GM21723 (cell line): Measurements from ENCODE around the gene NDOR1.

ENCODE experiments used
- ATAC-seq: cut with Tn5 transposase; IDR thresholded peaks from one replicate; pipeline ENCODE4 v1.9.1; 2021; ENCODE audit warnings: mild to moderate bottlenecking, moderate library complexity; ENCODE audit not compliant: unreplicated experiment

The NDOR1 gene

DNA sequence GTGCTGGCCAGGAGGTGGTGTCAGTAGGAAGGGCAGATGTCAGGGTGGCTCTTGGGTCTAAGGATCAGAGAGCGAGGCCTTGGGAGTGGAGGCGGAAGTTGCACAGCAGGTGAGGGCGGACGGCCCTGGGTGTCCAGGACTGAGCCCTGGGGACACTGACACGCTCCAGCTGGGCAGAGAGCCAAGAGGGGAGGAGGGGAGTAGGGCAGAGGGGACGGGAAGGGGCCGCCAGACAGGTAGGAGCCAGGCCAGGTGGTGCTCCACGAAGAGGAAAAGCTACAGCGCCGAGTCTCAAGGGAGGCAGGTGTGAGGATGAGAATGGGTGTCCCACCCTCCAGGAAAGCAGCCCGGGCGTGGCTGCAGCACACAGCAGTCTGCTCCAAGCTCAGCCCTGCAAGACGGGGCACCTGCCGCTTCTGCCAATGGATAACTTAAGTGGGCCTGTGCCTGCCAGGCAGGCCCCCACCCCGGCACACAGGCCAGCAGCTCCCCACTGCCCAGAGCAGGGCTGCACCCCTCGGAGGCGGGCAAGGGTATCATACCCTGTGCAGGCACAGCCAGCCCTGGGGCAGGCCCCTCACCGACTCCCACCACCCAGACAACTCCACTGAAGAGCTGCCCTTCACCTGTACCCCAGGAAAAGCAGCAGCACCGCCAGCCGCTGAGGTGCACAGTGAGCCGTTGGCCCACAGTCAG lies 9.8 kb upstream of the NDOR1 start:
- ATAC-seq: no peak

DNA sequence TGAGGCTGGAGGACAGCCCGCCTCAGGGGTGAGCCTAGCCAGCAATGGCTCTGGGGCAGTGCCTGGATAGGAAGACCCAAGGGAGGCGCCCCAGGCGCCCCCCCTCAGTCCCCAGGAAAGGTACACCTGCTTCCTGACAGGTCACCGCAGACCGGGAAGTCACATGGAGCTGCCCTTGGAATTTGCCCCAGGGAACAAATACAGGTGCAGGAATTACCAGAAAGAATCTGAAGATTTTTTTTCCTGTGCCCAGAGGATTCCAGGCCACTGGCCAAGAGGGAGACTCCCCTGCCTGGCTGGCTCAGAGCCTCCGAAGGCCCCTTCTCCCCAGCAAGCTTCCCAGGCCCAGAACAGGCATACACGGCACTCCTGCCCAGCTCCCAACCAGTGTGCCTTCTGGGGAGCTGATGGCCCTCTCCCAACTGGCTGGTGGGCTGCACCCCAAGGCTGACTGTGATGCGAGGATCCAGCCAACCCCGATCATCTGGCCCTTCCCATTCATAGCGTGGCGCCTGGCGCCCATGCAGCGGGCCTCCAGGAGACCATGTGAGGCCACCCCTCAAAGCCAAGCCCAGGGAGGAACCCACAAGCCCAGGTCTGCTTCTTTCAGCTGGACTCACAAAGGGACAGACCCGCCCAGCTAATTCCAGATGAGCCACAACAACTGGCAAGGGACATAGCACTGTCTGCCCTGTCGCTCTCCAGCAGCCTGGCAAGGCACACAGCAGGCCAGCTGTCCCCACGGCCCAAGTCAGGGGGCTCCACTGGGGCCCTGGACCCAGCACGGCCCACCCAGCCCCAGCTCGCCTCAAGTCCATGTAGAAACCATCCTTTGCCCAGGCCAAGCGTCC lies 7.2 kb upstream of the NDOR1 start:
- ATAC-seq: no peak

DNA sequence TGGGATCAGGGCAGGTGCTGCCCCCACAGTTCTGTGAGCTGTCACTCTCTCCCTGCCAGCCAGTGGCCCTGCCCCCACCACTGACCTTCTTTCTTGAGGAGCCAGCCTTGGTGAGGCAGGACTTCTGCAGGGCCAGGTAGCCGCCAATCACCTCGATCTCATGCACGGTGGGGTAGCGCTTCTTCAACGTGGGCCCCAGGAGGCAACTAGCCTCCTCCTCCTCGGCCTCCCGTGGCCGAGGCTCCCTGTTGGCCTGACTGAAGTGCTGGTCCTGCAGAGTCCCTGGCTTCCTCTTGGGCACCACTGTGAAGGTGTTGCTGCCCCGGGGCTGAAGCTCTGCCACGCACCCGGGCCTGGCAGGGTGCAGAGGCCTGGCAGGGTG lies 6.6 kb upstream of the NDOR1 start:
- no peak for ATAC-seq

DNA sequence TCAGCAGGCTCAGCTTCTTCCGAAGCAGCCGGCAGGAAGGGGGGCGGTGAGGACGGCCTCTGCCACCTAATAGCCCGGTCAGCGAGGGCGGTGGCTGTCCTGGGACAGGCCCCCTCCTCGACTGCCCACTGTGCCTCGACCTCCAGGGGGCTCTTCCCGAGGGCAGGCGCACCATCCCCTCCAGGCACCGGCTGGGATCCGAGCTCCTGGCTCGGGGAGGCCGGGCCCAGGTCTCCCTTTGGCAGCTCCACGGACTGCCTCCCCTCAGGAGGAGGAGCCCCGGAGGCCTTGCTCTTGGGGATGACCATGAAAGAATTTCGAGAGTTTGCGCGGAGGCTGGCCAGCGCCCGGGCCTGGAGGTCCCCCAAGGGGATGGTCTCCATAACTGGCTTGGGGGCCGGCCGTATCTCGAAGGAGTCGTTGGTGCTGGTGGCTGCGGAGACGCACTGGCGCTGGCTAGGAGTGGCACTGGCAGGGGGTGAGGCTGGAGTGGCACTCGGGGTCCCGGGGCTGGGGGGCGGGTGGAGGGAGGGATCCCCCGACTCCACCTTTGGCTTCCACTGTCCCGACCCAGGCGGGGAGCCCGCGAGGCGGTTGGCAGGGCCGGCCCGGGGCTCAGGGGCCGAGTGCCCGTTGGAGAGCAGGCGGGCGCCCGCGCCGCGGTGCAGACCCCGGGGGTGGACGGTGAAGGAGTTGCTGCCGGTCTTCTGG lies 5.9 kb upstream of the NDOR1 start:
- no peak for ATAC-seq

DNA sequence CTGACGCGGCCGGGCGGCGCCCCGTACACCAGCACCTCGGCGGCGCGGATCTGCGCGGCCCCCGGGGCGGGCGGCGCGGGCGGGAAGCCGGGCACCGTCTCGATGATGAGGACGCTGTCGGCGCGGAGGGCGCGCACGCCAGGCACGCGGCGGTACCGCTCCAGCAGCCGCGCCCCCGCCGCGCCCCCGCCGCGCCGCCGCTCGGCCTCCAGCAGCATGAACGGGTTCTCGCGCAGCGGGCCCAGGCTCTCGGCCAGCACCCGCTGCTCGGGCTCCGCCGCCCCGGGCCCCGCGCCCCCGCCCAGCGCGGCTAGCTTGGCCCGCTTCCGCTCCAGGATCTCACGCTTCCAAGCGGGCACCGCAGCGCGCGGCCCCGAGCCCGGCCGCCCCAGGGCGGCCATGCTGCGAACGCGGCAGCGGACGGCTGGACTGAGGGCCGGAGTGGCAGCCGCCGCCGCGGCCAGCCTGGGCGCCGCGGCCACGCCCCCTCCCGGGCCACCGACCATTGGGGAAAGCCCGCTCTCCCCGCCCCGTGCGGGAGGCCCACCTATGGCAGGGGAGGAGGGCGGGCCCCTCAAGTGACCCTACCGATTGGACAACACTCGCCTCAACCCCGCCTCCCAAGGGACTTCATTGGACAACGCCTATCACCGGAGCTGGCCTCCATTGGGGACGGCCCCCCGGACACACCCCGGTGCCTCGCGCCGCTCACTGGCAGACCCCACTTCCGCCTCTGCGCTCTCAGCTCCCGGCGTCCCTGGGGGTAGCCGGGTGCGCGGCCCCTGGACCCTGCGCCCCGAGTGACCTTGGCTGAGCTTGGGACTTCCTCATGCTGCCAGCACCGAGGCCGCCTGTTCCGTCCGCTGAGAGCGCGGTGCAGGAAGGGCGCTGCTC lies 4.9 kb upstream of the NDOR1 start, which contains the start of gene TPRN:
TSS of gene TPRN (minus strand) at position 431 of the 894 bp plus-strand sequence. CDS start at position 401, 30 bp downstream.
- ATAC-seq: peak; percentile 82

DNA sequence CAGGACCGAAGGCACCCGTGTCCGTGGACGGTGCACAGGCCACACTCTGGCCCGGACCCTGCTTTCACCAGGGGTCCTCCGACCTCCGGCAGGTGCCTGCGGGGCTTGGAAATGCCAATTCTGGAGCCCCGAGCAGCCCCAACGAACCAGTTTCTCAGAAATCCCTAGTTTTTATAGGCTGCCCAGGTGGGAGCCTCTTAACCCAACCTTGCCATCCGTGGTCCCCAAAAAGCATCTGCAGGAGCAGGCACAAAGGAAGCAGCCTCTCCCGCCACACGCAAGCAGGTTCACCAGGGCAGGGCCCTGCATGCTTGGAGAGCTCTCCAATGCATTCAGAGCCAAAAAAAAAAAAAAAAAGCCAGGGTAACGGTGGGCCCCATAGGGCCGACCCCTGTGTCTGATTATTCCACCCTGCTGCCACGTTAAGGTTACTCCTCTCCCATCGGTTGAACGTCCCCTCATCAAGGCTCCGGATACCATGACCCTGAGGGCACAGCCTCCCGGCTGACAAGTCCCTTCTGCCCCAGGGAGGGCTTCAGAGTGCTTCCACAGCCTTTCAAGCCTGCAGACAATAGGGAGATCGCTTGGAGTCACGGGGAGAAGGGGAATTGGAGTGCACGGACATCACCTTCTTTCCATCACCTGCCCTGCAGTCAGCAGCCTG lies 4.2 kb upstream of the NDOR1 start:
- no peak for ATAC-seq

DNA sequence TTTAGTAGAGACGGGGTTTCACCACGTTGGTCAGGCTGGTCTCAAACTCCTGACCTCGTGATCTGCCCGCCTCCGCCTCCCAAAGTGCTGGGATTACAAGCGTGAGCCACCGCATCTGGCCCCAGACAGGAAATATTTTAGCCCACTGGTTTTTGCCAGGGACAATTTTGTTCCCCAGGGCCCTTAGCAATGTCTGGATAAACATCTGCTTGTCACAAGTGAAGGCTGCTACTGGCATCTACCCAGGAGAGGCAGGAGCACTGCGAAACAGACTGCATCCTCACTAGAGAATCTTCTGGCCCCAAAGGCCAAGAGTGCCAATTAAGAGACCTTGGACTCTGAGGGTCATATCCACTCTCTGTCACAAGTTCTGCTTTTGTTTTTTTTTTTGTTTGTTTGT lies 2.5 kb upstream of the NDOR1 start:
- no peak for ATAC-seq

DNA sequence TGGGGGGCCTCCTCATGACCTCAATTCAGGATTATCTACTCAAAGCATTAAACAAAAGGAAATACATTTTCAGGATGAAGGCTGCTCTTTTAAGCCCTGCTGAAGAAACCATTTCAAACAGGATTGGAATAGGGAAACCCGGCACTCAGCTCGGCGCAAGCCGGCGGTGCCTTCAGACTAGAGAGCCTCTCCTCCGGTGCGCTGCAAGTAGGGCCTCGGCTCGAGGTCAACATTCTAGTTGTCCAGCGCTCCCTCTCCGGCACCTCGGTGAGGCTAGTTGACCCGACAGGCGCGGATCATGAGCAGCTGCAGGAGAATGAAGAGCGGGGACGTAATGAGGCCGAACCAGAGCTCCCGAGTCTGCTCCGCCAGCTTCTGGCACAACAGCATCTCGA lies 772 bp upstream of the NDOR1 start:
- no peak for ATAC-seq

DNA sequence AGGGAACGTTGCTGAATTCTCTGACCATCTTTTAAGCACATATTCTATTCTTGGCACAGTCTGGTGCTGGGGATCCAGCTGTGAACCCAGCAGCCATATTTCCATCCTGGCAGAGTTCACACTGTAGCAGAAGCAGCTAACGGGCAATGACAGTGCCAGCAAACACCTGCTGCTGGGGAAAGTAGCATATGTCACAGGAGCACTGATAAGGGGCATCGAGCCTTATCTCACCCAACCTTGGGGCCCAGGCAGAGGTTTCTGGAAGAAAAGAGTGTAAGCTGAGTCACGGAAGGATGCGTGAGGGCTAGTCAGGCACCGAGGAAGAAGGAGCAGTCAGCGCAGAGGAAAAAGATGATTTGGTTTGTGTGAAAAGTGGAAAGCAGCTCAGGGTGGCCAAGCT lies 1.1 kb downstream of the NDOR1 start:
- ATAC-seq: no peak

DNA sequence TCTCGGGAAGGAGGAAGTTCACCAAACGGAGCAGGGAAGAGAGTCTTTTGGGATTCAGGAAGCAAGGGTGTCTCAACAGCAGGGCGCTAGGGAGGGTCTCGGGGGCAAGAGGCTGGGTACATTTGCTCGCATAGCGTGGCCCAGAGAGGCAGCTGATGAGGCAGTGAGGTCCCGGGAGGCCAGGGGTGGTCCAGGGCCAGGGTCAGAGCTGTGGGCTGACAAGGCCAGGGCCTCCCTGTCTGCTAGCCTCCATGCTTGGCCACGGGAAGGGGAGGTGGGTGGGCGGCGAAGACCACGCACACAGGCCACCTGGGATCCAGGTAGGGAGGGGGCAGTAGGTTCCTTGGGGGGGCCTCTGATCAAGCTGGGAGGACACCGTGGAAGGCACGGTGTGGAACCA lies 6.0 kb downstream of the NDOR1 start:
- no peak for ATAC-seq

DNA sequence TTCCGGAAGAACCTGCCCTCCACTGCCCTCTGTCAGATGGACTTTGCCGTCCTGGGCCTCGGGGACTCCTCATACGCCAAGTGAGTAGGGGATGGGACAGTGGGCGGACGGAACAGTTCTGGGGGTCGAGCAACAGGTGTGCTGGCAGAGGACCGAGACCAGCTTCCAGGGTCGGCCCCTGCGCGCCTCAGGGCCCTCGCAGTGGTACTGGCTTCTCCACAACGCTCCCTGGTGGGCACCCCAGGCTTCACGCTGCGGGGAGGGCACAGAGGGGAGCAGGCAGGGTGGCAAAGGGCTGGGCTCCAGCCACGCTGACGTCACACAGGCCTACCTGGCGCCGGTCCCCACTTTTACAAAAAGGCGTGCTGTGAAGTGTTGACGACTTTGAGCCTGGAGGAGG lies 7.0 kb downstream of the NDOR1 start:
- no peak for ATAC-seq

DNA sequence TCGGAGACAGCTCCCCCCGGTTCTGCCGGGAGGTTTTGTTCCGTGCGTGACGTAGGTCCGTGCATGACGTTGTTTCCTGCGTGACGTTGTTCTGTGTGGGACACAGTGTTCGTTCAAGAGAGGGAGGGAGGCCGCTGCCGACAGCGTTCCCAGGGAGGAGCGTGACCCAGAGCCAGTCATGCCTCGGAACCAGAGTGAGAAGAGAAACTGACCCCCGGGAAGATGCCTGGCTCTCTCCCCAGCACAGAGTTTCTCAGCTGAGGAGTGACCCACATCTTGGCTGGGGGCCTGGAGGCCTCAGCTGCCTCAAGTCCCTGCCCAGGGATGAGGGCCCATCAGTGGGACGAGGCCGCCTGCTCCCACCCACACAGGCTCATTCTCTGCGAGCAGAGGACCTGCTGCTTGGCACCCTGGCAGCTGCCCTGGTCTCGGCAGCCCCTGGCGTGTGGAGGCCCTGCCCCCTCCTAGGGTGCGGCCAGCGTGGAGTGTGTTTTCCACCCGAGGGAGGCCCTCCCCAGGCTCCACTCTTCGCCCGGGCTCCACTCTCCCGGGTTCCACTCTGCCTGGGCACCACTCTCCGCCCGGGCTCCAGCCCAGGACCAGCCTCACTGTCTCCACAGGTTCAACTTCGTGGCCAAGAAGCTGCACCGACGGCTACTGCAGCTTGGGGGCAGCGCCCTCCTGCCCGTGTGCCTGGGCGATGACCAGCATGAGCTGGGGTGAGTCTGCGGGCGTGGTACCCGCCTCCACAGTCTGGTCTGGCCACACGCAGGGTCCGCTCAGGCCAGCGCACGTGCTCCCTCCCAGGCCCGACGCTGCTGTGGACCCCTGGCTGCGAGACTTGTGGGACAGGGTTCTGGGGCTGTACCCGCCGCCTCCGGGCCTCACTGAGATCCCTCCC lies 7.9 kb downstream of the NDOR1 start:
- no peak for ATAC-seq

DNA sequence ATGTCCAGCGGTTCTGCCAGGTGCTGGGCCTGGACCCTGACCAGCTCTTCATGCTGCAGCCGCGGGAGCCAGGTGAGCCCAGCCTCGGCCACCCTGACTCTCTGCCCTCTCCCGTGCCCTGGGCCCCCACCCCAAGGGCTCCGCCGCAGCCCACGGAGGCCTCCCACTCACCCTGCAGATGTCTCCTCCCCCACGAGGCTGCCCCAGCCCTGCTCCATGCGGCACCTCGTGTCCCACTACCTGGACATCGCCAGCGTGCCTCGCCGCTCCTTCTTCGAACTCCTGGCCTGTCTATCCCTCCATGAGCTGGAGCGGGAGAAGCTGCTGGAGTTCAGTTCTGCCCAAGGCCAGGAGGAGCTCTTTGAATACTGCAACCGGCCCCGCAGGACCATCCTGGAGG lies 9.1 kb downstream of the NDOR1 start:
- no peak for ATAC-seq

DNA sequence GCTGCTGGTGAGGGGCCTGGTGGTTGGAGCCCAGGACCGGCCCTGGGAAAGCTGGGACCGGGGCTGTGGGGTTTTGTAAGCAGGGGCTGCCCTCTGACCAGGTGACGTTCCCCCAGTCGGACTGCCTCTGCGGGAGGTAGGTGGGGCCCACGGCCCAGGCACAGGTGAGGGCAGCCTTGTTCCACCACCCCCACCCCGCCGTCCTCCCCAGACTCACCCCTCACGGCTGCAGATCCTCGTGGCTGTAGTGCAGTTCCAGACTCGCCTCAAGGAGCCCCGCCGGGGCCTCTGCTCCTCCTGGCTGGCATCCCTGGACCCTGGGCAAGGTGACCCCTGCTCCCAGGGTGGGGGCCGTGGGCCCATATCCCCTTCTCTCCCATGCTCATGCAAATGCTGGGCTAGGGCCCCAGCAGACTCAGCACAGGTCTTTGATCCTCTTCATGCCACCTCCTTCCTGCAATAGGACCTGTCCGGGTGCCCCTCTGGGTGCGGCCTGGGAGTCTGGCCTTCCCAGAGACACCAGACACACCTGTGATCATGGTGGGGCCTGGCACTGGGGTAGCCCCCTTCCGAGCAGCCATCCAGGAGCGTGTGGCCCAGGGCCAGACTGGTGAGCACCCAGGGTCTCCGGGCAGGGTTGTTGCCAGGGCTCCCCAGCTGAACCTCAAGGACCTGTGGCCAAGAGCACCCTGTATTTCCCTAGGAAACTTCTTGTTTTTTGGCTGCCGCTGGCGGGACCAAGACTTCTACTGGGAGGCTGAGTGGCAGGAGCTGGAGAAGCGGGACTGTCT lies 9.9 kb downstream of the NDOR1 start:
- no peak for ATAC-seq

DNA sequence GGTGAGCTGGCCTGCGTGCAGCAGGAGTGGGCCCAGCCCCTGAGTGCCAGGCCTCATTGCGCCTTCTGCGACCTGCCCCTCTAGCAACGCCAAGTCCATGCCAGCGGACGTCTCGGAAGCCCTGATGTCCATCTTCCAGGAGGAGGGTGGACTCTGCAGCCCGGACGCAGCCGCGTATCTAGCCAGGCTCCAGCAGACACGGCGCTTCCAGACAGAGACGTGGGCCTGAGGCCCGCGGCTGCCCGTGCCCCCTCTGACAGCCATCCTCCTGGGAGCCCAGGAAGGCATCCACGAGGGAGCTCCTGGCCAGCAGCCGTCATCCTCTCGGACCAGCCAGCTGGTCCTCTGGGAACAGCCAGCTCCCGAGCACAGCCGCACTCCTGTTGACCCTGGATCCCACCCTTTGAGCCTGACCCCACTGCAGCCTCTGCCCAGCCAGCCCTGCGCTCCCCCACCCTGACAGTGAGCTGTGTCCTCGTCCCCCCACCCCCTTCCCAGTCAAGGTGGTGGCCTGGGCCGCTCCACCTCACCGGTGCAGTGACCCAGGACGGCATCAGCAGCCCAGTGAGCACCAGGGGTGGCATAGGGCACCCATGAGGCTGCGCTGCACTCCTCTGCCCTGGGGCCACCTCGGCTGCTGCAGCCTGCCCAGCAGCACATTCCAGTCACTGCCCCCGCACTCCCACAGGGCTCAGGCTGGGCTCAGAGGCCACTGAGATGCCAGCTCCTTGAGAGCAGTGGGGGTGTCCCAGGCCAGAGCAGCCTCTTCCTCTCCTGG lies 10.9 kb downstream of the NDOR1 start:
- no peak for ATAC-seq

DNA sequence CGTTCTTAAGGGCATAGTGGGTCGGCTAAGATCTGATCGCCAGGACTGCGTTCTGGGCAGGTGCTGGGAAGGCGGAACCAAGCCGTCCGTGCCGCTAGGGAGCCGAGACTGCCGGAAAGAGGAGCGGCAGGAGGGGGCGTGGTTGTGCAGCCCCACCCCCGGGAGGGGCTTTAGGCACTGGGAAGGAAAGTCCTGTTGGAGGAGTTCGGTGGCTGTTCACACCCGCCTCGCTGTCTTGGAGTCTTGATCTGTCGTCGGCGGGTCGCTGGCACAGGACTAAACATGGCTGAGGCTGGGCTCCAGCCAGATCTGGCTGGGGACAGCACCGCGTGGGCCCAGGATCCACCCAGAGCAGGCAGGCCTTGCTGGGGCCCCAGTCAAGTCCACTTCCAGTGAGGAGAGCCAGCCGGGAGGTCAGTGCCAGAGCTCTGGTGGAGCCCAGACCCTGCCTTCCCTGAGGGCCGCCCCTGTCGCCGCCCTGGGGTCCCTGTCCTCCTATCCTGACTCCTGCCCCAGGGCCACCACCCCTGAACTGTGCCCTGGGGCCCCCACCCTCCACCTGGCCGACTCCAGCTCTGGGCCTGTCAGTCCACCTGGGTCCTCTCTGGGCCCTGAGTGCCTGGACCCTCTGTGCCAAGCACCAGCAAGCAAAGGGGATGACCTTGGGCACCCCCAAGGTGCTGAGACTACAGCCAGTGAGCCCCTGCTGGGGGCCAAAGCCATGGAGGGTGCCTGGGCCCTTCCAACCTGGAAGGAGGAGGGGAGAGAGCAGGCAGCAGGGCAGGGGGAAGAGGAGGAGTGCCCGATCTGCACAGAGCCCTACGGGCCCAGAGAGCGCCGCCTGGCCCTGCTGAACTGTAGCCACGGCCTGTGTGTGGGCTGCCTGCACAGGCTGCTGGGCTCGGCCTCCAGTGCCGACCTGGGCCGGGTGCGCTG lies 12.0 kb downstream of the NDOR1 start:
- no peak for ATAC-seq
